Sciatic nerve (tissue), 2 donors: Measurements from ENCODE around the gene TASL. TPM values are rescaled to one million over a fixed set of nuclear protein-coding genes. Genes with fewer than 3 reads are reported as not detected.
"Not testable (repeated sequence)": the region's sequence is repeated elsewhere in the genome, so short reads cannot be mapped to it uniquely, and the experiment has no call there.

Experiments used
- ATAC-seq: fragments of 200-7000 bp; cut with Tn5 transposase; one replicate; pipeline ENCODE4 v1.9.1; 2020; ENCODE audit warnings: mild to moderate bottlenecking, moderate library complexity
- DNase-seq: peaks from one replicate; pipeline ENCODE4 v3.0.0-alpha.2; 2020; ENCODE audit warnings: low spot score
- intact Hi-C: fragments of 100-400 bp; cut with DNase I; formaldehyde crosslinking; loops from one replicate; pipeline ENCODE4 v1.14.2; 2022
- total RNA-seq: library from RNA; stranded (reverse); fragmentation: NEBNext Ultra II Directional; extraction: Animal tissue kit (Norgen Biotek cat#: 25700); gene quantifications from one replicate; pipeline ENCODE4 v1.2.1, GENCODE V29; 2021
- donor health status: DM: no; HTN: no; CAD: no.
- donor health status: DM: no; HTN: no; CAD: no.

Gene TASL
- total RNA-seq, 1 donor from 2014 or later: 5.3 TPM

- ATAC-seq: no peak
- intact Hi-C loops: no loop called here
Observed at GRCh38 chrX:30586516-30586915, 8.9 kb upstream of the TASL start.

DNA sequence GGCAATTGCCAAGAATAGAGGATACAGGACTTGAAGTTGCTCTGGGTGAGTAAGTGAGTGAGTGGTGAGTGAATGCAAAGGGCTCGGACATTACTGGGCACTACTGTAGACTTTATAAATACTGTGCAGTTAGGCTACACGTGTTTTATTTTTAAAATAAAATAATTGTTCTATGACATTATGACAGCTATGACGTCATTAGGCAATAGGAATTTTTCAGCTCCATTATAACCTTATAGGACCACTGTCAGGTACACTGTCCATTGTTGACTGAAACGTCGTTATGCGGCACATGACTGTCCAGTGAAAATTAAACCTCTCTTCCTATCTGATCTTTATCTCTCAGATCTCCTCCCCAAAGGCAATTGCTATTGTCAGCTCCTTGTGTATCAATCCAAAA, 5.1 kb upstream of the TASL start:
- DNase-seq: no peak
- ATAC-seq: no peak
- intact Hi-C loops: no loop called here

More at GRCh38 chrX:30586516-30586915, 8.9 kb upstream of the TASL start:
- DNase-seq: no peak

DNA sequence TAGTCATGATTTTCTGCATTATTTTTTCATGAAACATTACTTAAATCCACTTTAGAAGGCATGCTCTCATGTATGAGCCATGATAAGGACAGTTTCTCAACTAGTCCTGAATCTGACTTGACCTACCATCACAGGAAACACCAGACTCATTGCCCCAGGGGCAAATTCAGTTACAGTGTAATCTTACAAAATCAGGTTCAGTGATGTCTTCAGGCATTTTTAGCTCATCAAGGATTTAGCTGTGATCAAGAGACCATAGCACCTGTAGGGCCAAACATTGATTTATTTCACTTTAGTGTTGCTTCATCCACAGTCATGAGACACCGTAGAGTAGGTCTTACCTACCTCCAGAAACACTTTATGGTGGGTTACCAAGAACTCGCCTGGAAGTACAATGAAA, 3.1 kb upstream of the TASL start:
- DNase-seq (no peak), ATAC-seq (no peak)
- intact Hi-C loops: no loop called here

DNA sequence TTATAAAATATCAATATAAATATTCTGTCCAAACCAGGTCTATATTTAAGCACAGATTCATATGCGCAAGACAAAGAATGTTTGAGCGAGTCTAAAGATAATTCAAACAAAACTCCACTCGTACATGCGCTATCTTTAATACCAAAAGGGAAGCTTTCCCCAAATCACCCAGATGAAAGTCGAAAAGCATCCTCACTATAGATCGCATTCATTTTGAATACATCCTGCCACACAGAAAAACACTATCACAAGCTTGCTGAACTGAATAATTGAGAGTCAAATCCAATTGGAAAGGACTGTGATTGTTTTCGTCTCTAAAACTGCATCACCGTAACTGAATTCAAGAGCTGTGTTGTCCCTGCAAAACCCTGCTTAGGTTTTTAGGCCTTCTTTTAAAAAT, 685 bp downstream of the TASL start:
- ATAC-seq (no peak), DNase-seq (no peak)
- intact Hi-C loops: no loop called here

DNA sequence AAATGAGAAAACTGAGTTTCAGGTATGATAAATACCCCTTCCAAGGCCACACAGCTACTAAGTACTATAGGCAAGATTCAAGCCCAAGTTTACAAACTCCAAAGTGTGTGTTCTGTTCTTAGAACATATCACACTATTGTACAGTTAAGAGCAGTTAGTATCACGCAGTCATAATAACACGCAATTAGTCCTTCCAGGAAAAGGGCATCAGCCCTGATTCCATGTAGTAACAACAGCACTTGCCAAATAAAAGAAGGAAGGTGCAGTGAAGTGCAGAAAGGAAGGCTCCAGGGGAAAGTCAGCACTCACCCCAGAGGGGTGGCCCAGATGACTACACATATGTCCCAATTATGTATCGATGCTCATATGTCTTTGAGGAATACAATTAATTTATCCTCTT, 4.4 kb downstream of the TASL start:
- DNase-seq (no peak), ATAC-seq (no peak)
- intact Hi-C loops: no loop called here

DNA sequence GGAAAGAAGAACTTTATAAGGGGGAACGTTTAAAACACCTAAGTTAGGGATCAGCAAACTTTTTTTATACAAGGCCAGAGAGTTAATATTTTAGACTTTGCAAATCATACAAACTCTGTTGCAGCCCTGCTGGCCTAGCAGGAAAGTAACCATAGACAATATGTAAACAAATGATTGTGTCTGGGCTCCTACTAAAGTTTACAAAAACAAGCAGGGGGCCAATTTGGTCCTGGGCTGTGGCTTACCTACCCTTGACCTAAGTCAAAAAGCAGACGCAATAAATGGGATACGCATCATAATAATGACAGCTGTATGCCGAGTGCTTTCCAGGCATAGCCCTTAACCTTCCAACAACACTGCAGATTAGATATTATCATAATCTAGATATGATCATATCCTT, 4.9 kb downstream of the TASL start:
- no peak for ATAC-seq
- intact Hi-C loops: no loop called here
- DNase-seq: no peak

- no peak for ATAC-seq
- intact Hi-C loops: no loop called here
- no peak for DNase-seq
Observed at GRCh38 chrX:30572004-30572403, 5.6 kb downstream of the TASL start.

GRCh38 chrX:30570505-30570904, 7.1 kb downstream of the TASL start:
- ATAC-seq (no peak), DNase-seq (no peak)
- intact Hi-C loops: no loop called here

DNA sequence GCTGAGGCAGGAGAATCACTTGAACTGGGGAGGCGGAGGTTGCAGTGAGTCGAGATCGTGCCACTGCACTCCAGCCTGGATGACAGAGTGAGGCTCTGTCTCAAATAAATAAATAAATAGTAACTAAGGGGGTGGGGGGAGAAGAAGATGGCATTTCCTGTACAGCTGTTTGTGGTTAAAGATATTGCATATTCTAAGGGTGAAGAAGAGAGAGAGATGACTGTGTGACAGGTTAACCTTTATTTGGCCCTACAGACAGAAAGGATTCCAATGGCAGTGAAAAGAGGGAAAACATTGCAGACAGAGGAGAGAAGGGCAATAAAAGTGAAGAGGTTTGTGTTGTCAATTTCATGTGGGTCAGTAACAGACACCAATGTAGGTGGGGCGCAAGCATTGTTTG, 9.4 kb downstream of the TASL start:
- ATAC-seq: no peak
- intact Hi-C loops: loop anchor here (10.0 kb wide), 1 partner anchor 147 kb away; no protein-coding TSS in a partner anchor
- no peak for DNase-seq

- ATAC-seq, DNase-seq: not testable (repeated sequence)
- intact Hi-C loops: loop anchor here (10.0 kb wide), 1 partner anchor 152 kb away; no protein-coding TSS in a partner anchor
Observed at GRCh38 chrX:30563070-30563469, 14.5 kb downstream of the TASL start.

DNA sequence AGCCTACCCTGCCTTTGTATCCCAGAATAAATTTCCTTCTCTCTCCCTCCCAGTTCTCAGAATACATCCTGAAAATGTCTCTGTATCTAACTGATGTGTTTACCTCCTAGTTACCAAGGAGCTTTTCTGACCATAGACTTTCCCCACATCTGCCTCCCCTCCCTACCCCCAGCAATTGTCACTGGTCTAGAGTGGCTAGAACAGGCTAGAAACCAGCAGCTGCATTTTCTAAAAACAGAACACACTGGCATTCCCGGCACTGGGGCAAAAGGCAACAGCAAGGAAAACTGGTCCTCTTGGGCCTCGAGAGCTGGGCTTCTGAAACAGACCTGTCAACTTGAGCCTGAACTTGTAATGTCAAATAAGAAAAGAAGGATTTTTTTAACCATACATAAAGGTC, 16.4 kb downstream of the TASL start:
- DNase-seq: no peak
- intact Hi-C loops: loop anchor here (10.0 kb wide), 1 partner anchor 154 kb away; no protein-coding TSS in a partner anchor
- ATAC-seq: no peak

DNA sequence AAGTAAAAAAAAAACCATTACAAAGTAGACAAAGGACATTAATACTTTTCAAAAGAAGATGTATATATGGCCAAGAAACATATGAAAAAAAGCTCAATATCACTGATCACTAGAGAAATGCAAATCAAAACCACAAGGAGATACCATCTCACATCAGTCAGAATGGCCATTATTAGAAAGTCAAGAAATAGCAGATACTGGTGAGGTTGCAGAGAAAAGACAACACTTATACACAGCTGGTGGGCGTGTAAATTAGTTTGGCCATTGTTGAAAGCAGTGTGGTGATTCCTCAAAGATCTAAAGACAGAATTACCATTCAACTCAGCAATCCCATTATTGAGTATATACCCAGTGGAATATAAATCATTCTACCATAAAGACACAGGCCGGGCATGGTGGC, 39.3 kb downstream of the TASL start:
- intact Hi-C loops: no loop called here
- DNase-seq (no peak), ATAC-seq (no peak)

DNA sequence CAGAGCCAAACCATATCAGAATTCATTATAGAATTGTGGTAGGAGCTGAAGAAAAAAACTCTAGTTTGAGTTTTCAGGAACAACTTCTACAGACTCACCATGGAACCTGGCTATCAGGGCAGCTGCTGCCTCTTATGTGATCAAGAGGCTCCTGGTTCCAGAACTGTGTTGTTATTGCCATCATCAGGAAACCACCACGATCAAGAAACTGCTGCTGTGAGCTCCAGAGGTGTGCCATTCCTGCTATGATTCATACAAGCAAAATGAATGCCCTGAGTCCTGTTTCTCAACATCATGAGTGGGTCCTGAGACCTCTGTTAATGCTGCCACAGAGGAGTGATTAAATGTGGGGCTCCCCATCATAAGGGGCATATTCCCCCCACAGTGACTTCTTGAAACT, 43.7 kb downstream of the TASL start:
- intact Hi-C loops: no loop called here
- ATAC-seq: no peak
- DNase-seq: no peak

GRCh38 chrX:30533266-30533665, 44.3 kb downstream of the TASL start:
- intact Hi-C loops: no loop called here
- ATAC-seq (no peak), DNase-seq (no peak)

- ATAC-seq: no peak
- DNase-seq: no peak
- intact Hi-C loops: no loop called here
Observed at GRCh38 chrX:30530606-30531005, 47.0 kb downstream of the TASL start.

DNA sequence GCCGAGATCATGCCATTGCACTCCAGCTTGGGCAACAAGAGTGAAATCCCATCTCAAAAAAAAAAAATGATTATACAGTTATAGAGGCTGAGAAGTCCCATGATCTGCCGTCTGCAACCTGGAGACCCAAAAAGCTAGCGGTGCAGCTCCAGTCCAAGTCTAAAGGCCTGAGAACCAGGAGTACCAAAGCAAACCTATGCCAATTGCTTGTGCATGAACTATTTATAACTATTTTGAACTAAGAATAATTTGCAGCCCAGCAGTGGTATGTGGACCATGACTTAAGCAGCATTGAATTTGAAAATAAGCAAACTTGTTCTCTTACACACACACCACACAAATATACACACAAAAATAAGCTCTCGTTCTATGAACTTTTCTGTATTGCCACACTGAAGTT, 51.8 kb downstream of the TASL start:
- ATAC-seq (no peak), DNase-seq (no peak)
- intact Hi-C loops: no loop called here

- DNase-seq (no peak), ATAC-seq (no peak)
- intact Hi-C loops: no loop called here
Observed at GRCh38 chrX:30521440-30522182, 56.0 kb downstream of the TASL start.

DNA sequence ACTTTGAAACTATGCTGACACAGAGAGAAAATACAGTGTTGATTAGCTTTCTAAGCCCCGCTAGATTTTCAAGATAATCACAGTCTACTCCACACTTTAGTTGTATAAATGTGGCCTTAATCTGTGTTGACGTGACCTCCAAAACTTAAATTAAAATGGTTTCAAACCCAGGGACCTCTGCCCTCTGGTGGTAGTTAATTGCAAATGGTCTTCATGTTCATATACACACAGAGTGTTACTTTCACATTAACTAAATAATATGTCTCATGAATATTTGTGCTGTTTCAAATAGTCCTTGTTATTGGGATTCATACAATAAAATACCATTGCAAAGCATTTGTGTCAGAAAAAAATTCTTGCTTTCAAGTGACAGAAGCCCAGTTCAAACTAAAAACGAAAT, 64.3 kb downstream of the TASL start:
- DNase-seq (no peak), ATAC-seq (no peak)
- intact Hi-C loops: no loop called here
